Measurements from ENCODE around the gene PKIB.

Gene PKIB

GRCh38 chr6:122692807-122693580, 82.8 kb downstream of the PKIB start:
- no peak for DNase-seq (ENCODE audit: low read depth)
- Histone ChIP-seq H3K36me3 (ENCODE audit: control insufficient read depth, insufficient read depth, low read length, severe bottlenecking) (no peaks in the 10 kb centered on the region), H3K9ac (ENCODE audit: low read length) (no peak overlapping the region), H3K9me3 (ENCODE audit: control insufficient read depth, low read length) (no peaks in the 10 kb centered on the region), H3K4me1 (ENCODE audit: control insufficient read depth, insufficient read depth, low read length) (no peaks in the 10 kb centered on the region), H3K4me3 (ENCODE audit: low read length) (no peak overlapping the region), H3K27me3 (replicated peaks; ENCODE audit: control insufficient read depth, insufficient read depth, low read length) (no peaks in the 10 kb centered on the region)

- Histone ChIP-seq H3K27me3 (replicated peaks; ENCODE audit: control insufficient read depth, insufficient read depth, low read length) (no peaks in the 10 kb centered on the region), H3K4me3 (ENCODE audit: low read length) (no peak overlapping the region), H3K9me3 (ENCODE audit: control insufficient read depth, low read length) (no peaks in the 10 kb centered on the region), H3K9ac (ENCODE audit: low read length) (no peak overlapping the region), H3K36me3 (ENCODE audit: control insufficient read depth, insufficient read depth, low read length, severe bottlenecking) (no peaks in the 10 kb centered on the region), H3K4me1 (ENCODE audit: control insufficient read depth, insufficient read depth, low read length) (no peaks in the 10 kb centered on the region)
- DNase-seq (ENCODE audit: low read depth), result no peak
Measured at GRCh38 chr6:122694075-122694474, 83.9 kb downstream of the PKIB start.

GRCh38 chr6:122694602-122695001, 84.4 kb downstream of the PKIB start:
- H3K36me3 ChIP-seq (ENCODE audit: control insufficient read depth, insufficient read depth, low read length, severe bottlenecking), result no peaks in the 10 kb centered on the region
- H3K9me3 ChIP-seq (ENCODE audit: control insufficient read depth, low read length), result no peaks in the 10 kb centered on the region
- H3K4me1 ChIP-seq (ENCODE audit: control insufficient read depth, insufficient read depth, low read length), result no peaks in the 10 kb centered on the region
- no peaks in the 10 kb centered on the region for H3K27me3 ChIP-seq (replicated peaks; ENCODE audit: control insufficient read depth, insufficient read depth, low read length)
- no peak overlapping the region for H3K9ac ChIP-seq (ENCODE audit: low read length)
- DNase-seq (ENCODE audit: low read depth), result no peak
- no peak overlapping the region for H3K4me3 ChIP-seq (ENCODE audit: low read length)

- Histone ChIP-seq H3K9me3 (ENCODE audit: control insufficient read depth, low read length) (no peaks in the 10 kb centered on the region), H3K4me1 (ENCODE audit: control insufficient read depth, insufficient read depth, low read length) (no peaks in the 10 kb centered on the region), H3K27me3 (replicated peaks; ENCODE audit: control insufficient read depth, insufficient read depth, low read length) (no peaks in the 10 kb centered on the region), H3K9ac (ENCODE audit: low read length) (no peak overlapping the region), H3K4me3 (ENCODE audit: low read length) (no peak overlapping the region), H3K36me3 (ENCODE audit: control insufficient read depth, insufficient read depth, low read length, severe bottlenecking) (no peaks in the 10 kb centered on the region)
- no peak for DNase-seq (ENCODE audit: low read depth)
Measured at GRCh38 chr6:122695188-122695587, 85.0 kb downstream of the PKIB start.

- Histone ChIP-seq H3K9me3 (ENCODE audit: control insufficient read depth, low read length) (no peaks in the 10 kb centered on the region), H3K4me3 (ENCODE audit: low read length) (no peak overlapping the region), H3K9ac (ENCODE audit: low read length) (no peak overlapping the region), H3K4me1 (ENCODE audit: control insufficient read depth, insufficient read depth, low read length) (no peaks in the 10 kb centered on the region), H3K36me3 (ENCODE audit: control insufficient read depth, insufficient read depth, low read length, severe bottlenecking) (no peaks in the 10 kb centered on the region), H3K27me3 (replicated peaks; ENCODE audit: control insufficient read depth, insufficient read depth, low read length) (no peaks in the 10 kb centered on the region)
- DNase-seq (ENCODE audit: low read depth), result peak; percentile 30
Measured at GRCh38 chr6:122696079-122696478, 85.9 kb downstream of the PKIB start.

- Histone ChIP-seq H3K27me3 (replicated peaks; ENCODE audit: control insufficient read depth, insufficient read depth, low read length) (no peaks in the 10 kb centered on the region), H3K9me3 (ENCODE audit: control insufficient read depth, low read length) (no peaks in the 10 kb centered on the region), H3K4me3 (ENCODE audit: low read length) (no peak overlapping the region), H3K4me1 (ENCODE audit: control insufficient read depth, insufficient read depth, low read length) (no peaks in the 10 kb centered on the region), H3K9ac (ENCODE audit: low read length) (no peak overlapping the region), H3K36me3 (ENCODE audit: control insufficient read depth, insufficient read depth, low read length, severe bottlenecking) (no peaks in the 10 kb centered on the region)
- no peak for DNase-seq (ENCODE audit: low read depth)
Measured at GRCh38 chr6:122696853-122697252, 86.6 kb downstream of the PKIB start.

- Histone ChIP-seq H3K9me3 (ENCODE audit: control insufficient read depth, low read length) (no peaks in the 10 kb centered on the region), H3K36me3 (ENCODE audit: control insufficient read depth, insufficient read depth, low read length, severe bottlenecking) (no peaks in the 10 kb centered on the region), H3K9ac (ENCODE audit: low read length) (no peak overlapping the region), H3K4me1 (ENCODE audit: control insufficient read depth, insufficient read depth, low read length) (no peaks in the 10 kb centered on the region), H3K4me3 (ENCODE audit: low read length) (no peak overlapping the region), H3K27me3 (replicated peaks; ENCODE audit: control insufficient read depth, insufficient read depth, low read length) (no peaks in the 10 kb centered on the region)
- no peak for DNase-seq (ENCODE audit: low read depth)
Measured at GRCh38 chr6:122697458-122697857, 87.3 kb downstream of the PKIB start.

GRCh38 chr6:122701666-122702065, 91.5 kb downstream of the PKIB start:
- DNase-seq (ENCODE audit: low read depth), result no peak
- Histone ChIP-seq H3K9me3 (ENCODE audit: control insufficient read depth, low read length) (no peaks in the 10 kb centered on the region), H3K27me3 (replicated peaks; ENCODE audit: control insufficient read depth, insufficient read depth, low read length) (no peaks in the 10 kb centered on the region), H3K36me3 (ENCODE audit: control insufficient read depth, insufficient read depth, low read length, severe bottlenecking) (no peaks in the 10 kb centered on the region), H3K9ac (ENCODE audit: low read length) (no peak overlapping the region), H3K4me1 (ENCODE audit: control insufficient read depth, insufficient read depth, low read length) (no peaks in the 10 kb centered on the region), H3K4me3 (ENCODE audit: low read length) (no peak overlapping the region)

- Histone ChIP-seq H3K4me1 (ENCODE audit: control insufficient read depth, insufficient read depth, low read length) (no peaks in the 10 kb centered on the region), H3K9me3 (ENCODE audit: control insufficient read depth, low read length) (no peaks in the 10 kb centered on the region)
- DNase-seq (ENCODE audit: low read depth), result peak; percentile 7
Measured at GRCh38 chr6:122702841-122703240, 92.6 kb downstream of the PKIB start.

GRCh38 chr6:122704066-122704465, 93.9 kb downstream of the PKIB start:
- Histone ChIP-seq H3K9me3 (ENCODE audit: control insufficient read depth, low read length) (no peaks in the 10 kb centered on the region), H3K4me1 (ENCODE audit: control insufficient read depth, insufficient read depth, low read length) (no peaks in the 10 kb centered on the region), H3K9ac (ENCODE audit: low read length) (no peak overlapping the region), H3K36me3 (ENCODE audit: control insufficient read depth, insufficient read depth, low read length, severe bottlenecking) (no peaks in the 10 kb centered on the region), H3K4me3 (ENCODE audit: low read length) (no peak overlapping the region), H3K27me3 (replicated peaks; ENCODE audit: control insufficient read depth, insufficient read depth, low read length) (no peaks in the 10 kb centered on the region)
- DNase-seq (ENCODE audit: low read depth), result no peak

More at GRCh38 chr6:122702841-122703240, 92.6 kb downstream of the PKIB start:
- Histone ChIP-seq H3K9ac (ENCODE audit: low read length) (no peak overlapping the region), H3K4me3 (ENCODE audit: low read length) (no peak overlapping the region), H3K27me3 (replicated peaks; ENCODE audit: control insufficient read depth, insufficient read depth, low read length) (no peaks in the 10 kb centered on the region), H3K36me3 (ENCODE audit: control insufficient read depth, insufficient read depth, low read length, severe bottlenecking) (no peaks in the 10 kb centered on the region)

GRCh38 chr6:122709922-122710512, 99.8 kb downstream of the PKIB start:
- H3K9ac ChIP-seq (ENCODE audit: low read length), result no peak overlapping the region
- no peak for DNase-seq (ENCODE audit: low read depth)
- no peaks in the 10 kb centered on the region for H3K36me3 ChIP-seq (ENCODE audit: control insufficient read depth, insufficient read depth, low read length, severe bottlenecking)
- no peaks in the 10 kb centered on the region for H3K9me3 ChIP-seq (ENCODE audit: control insufficient read depth, low read length)
- H3K4me3 ChIP-seq (ENCODE audit: low read length), result no peak overlapping the region
- H3K4me1 ChIP-seq (ENCODE audit: control insufficient read depth, insufficient read depth, low read length), result no peaks in the 10 kb centered on the region
- H3K27me3 ChIP-seq (replicated peaks; ENCODE audit: control insufficient read depth, insufficient read depth, low read length), result no peaks in the 10 kb centered on the region
